Muscle of back (tissue), 11 donors: ENCODE measurements around the gene NKX6-2. TPM values are rescaled to one million over a fixed set of nuclear protein-coding genes. Genes with fewer than 3 reads are reported as not detected.
A peak's percentile ranks its signal among the peaks of the same experiment; 100 is the strongest.

Experiments
- DNase-seq, 3 donors: peaks; one replicate each; pipeline versions ENCODE4 v3.0.0 to v3.0.0-alpha.2; 2013
- polyA plus RNA-seq, 10 donors: library from polyadenylated mRNA; unstranded; fragments of 120-200 nt; gene quantifications; one replicate each; pipeline ENCODE4 v1.2.1, GENCODE V29; 2013; ENCODE audit not compliant: insufficient read length in 10 of 10

Gene NKX6-2
- polyA plus RNA-seq, 10 donors, result 2.3 to 9.3 (median 5.7) TPM

- no peak for DNase-seq
Measured at GRCh38 chr10:132813560-132814468, 27.9 kb upstream of the NKX6-2 start.

- DNase-seq, result no peak
Measured at GRCh38 chr10:132813001-132813401, 27.1 kb upstream of the NKX6-2 start.

- no peak for DNase-seq
Measured at GRCh38 chr10:132812520-132812919, 26.6 kb upstream of the NKX6-2 start.

DNA sequence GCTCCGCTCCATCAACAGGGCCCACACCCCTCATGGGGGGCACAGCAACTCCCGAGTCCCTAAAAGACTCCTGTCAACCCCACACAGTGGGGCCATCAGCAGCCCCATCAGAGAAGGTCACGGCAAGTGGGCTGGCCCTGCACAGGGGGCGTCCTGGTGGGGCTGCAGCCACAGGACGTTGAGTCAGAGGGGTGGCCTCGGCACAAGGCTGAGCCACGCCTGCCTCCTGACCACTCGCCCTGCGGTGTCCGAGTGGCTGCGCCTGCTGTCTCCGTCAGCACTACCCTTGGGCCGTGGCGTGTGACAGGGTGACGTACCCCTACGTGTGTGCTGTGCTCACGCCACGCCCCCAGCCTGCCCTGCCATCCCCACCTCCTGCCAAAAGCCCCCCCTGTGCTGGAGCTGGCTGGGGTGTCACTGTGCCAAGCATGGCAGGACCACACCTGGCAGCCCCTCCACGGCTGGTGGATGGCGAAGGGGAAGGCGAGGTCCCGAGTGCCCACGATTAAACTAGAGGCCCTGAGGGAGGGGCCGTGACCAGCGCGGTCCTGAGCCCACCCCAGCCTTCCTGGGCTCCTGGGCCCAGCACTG is 26.0 kb upstream of the NKX6-2 start:
- no peak for DNase-seq

DNA sequence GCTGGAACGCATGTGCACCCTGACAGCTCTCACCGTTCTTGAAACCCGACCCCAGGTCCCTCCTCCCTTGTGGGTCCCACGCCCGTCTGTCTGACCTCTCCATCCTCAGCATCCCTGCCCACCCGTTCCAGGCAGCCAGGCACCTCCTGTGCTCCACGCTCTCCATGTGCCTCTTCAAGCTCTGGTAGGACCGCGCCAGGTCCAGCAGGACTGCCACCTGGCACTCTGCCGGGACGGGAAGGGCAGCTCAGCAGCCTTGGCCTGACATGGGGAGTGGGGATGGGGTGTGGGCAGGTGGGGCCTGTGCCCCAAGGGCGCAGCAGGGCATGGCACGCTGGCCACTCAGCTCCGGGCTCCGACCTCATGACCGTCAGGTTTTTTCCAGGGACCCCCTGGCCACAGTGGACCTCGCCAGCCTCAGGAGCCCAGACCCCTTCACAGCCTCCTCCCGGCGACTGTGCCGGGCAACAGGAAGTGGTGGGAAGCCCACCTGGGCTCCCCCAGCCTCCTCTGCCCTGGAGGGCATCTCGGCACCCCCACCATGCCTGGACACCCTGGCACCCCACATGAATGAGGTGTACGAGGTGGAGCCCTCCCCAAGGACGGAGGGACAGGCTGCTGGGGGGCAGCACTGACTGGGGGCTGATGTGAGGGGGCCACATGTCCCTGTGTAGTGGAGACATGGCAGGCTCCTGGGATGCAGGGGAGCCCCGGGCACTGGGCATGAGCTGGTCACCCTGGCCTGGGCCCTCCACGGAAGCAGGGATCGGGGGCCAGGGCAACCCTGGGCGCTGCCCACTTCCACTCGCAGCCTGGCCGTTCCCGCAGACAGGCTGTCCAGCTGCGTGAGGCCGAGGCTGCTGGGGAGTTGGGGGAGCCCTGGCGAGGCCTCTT is 25.1 kb upstream of the NKX6-2 start:
- no peak for DNase-seq

DNA sequence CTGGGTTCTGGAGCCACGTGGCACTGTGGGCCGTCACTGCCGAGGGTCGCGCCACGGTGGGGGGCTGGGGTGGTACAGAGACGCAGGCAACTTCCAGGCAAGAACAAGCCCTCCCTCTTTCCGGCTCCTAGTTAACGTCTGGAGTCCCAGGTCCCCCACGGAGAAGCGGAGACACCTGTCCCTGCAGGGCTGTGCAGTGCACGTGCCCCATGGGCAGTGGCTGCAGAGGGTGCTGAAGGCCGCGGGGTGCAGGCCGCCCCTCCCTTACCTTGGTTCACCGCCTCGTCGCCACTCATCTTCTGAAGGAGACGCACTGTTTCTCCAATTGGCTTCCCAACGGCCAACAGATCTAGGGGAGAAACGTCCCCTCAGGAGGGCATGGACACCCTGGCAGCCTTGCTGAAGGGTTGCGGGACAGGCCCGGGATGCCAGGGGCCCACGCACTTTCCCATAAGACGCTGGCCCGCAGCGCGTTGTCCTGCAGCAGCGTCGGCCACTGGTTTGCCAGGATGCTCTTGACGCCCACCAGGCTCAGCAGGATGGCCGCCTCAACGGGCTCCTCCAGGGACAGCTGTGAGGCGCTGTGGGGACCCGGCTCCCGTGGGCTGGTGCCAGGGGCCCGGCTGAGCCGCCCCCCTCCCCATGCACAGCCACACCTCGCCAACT is 24.3 kb upstream of the NKX6-2 start:
- DNase-seq, result no peak

GRCh38 chr10:132809232-132810140 is 23.5 kb upstream of the NKX6-2 start:
- no peak for DNase-seq

GRCh38 chr10:132808383-132809231 is 22.7 kb upstream of the NKX6-2 start:
- peak in 1 of 3 donors; percentile 44 for DNase-seq

GRCh38 chr10:132807621-132808049 is 21.7 kb upstream of the NKX6-2 start:
- no peak for DNase-seq

- DNase-seq, result no peak
Measured at GRCh38 chr10:132806561-132807003, 20.6 kb upstream of the NKX6-2 start.

DNA sequence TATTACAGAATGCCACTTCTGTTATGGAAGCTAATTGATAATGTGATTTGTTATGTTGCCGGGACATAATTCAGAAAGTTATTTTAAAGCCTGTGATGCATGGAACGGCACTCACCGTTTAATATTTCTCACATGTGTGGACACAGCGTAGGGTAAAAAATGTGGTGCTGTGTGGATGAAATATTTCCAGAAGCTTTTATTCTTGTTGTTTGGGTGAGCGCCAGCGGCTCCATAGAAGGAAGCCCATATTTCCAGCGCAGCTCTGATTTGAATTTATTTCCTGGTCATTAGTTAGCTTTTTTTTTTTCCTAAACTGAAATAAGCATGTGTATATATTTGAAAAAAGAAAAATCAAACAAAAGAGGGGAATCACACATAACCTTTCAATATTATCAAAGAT is 20.2 kb upstream of the NKX6-2 start:
- peak in 1 of 3 donors; percentile 40 for DNase-seq

DNA sequence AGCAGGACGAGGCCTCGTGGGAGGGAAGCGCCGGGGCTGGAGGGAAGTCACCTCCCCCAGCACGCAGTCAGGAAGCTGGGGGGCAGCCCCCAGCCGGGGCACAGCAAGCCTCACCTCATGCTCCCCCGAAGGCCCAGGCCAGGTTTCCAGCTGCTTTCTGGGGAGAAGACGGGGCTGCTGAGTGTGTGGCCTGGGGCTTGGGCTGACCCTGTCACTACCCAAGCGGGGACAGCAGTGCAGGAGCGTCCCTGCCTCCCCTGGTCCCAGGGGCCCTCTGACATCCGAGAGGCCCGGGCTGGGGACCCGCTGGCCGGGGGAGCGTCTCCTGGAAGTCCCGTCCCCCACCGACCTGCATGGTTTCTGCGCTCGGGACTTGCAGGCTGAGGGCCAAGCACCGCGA is 19.7 kb upstream of the NKX6-2 start:
- no peak for DNase-seq

DNA sequence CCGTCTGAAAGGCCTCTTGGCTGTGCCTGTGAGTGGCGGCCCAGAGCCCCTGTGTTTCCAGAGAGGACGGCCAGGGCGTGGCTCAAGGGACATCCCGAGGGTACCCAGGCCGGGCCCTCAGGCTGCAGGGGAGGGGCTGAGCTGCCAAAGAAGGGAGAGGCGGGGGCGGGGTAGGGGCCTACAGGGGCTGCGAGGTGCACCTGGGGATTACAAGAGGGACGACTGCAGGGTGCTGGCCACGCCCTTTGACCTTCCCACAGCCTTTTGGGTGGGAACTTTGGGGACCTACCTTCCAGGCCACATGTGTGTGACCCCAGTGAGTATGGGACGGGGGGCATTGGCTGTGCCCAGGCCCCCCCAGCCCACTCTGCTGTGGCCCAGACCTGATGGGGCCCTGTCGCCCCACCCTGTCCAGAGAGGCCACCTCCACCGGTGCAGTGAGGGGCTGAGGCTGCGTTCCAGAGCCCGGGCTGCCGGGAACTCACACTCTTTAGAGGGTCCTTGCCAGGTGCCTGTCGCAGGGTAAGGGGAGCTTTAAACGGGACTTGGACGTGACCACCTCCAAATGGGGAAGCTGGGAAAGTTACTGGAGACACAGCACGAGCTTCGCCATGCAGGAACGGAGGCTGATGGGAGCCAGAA is 19.0 kb upstream of the NKX6-2 start:
- DNase-seq, result no peak

- DNase-seq, result no peak
Measured at GRCh38 chr10:132804287-132804686, 18.3 kb upstream of the NKX6-2 start.

DNA sequence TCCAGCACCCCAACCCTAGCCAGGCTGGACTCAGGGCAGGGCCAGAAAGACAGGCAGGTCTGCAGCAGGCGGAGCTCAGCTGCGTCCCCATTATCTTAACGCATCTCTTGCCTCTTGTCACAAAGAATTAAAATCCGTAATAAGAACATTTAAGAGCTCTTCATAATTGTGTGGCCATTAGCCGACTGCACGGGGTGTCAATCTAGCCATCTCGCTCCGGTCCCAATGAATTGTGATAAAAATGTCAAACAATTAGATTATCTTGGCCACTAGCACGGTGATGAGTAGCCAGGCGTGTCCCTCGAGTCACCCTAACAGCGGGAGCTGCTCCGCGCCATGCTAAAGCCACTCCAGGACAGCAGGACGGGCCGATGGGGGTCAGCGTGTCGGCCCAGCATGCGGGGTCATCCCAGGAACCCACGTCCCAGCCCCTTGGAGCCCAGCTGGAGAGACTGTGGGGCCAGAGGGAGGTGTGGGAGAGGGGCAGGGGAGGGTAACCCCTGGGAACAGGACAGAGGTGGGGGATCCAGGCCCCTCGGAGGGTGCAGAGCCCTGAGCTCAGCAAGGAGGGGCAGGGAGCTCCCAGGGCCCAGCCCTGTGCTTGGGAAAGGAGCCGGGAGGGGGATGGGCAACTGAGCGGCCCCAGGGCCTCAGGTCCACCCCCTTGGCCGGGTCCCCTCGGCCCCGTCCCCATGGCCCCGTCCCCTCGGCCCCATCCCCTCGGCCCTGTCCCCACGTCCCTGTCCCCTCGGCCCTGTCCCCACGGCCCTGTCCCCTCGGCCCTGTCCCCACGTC is 17.7 kb upstream of the NKX6-2 start:
- no peak for DNase-seq

DNA sequence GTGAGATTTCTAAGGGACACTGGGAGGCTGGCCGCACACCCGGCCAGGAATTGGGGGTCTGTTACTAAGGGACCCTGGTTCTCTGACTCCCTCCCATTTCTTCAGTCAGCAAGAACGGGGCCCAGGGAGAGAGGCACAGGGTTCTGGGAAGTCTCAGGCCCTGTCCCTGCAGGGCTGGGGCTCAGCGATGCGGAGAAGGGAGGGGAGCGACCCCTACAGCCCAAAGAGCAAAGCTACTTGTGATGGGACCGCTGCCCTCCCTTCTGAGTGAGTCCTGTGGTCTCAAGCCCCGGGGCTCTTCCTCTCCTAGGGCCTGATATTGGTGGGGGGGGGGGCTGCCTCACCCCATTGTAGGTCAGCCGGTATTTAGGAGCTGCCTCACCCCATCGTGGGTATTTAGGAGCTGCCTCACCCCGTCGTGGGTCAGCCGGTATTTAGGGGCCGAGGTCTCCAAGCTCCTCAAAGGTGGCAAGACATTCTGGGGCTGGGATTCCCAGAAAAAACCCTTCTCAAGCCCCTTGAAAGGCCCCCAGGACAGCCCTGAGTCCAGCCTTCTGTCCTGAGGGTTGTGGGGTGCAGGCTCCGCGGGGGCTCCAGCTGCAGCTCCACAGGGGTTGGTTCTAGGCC is 16.9 kb upstream of the NKX6-2 start:
- DNase-seq, result no peak

DNA sequence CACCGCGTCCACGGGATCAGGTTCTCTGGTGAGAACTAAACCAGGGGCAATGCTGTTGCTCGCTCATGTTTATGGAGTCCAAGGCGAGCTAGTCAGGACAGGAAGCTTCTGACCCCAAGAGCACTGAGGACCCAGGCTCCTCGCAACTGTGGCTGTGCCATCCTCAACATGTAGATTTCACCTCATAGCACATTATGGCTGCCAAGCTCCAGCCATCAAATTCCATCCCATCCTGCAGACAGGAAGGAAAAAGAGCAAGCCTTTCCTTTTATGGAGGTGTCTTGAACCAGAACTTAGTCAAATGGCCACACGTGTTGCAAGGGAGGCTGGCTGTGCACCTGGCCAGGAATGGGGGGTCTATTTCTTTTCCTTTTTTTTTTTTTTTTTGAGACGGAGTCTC is 16.1 kb upstream of the NKX6-2 start:
- DNase-seq, result no peak

GRCh38 chr10:132799865-132800264 is 13.9 kb upstream of the NKX6-2 start:
- DNase-seq, result no peak
